Upper lobe of left lung (tissue), 6 donors: Measurements from ENCODE around the gene MMP15. TPM values are rescaled to one million over a fixed set of nuclear protein-coding genes. Genes with fewer than 3 reads are reported as not detected.
A peak's percentile ranks its signal among the peaks of the same experiment; 100 is the strongest.

Experiments
- ATAC-seq, 2 donors: fragments of 200-7000 bp; cut with Tn5 transposase; one replicate each; pipeline ENCODE4 v1.9.1; 2022; ENCODE audit warnings: mild to moderate bottlenecking in 2 of 2, moderate library complexity in 2 of 2; ENCODE audit not compliant: low FRiP score in 2 of 2
- DNase-seq, 2 donors: peaks; one replicate each; pipeline ENCODE4 v3.0.0-alpha.2; 2019 to 2020
- H3K27ac ChIP-seq, 4 donors: fragments of 200-600 bp; sonication (generic); one replicate each; pipeline ENCODE4 v1.5.1; 2016 to 2019
- H3K27me3 ChIP-seq, 4 donors: fragments of 200-600 bp; sonication (generic); one replicate each; pipeline ENCODE4 v1.5.1; 2017 to 2019
- H3K36me3 ChIP-seq, 4 donors: fragments of 200-600 bp; sonication (generic); one replicate each; pipeline ENCODE4 v1.5.1; 2016 to 2019
- H3K4me1 ChIP-seq, 4 donors: fragments of 200-600 bp; sonication (generic); one replicate each; pipeline ENCODE4 v1.5.1; 2018 to 2019
- H3K4me3 ChIP-seq, 4 donors: fragments of 200-600 bp; sonication (generic); one replicate each; pipeline ENCODE4 v1.5.1; 2017 to 2019; ENCODE audit warnings: mild to moderate bottlenecking in 2 of 4, moderate library complexity in 1 of 4
- H3K9me3 ChIP-seq, 4 donors: fragments of 200-600 bp; sonication (generic); one replicate each; pipeline ENCODE4 v1.5.1; 2018 to 2019
- CTCF ChIP-seq, 6 experiments: fragments of 450-650 bp in 4 of 6; fragments of 200-600 bp in 2 of 6; sonication (generic) in 2 of 6; IDR thresholded peaks; one replicate each; pipeline ENCODE4 v1.5.1; 2016 to 2019; ENCODE audit warnings: antibody characterized with exemption in 6 of 6
- EP300 ChIP-seq, 4 donors: sonication (generic); formaldehyde crosslinking; IDR thresholded peaks; one replicate each; pipeline ENCODE4 v1.5.1; 2017; ENCODE audit warnings: antibody characterized with exemption in 4 of 4, control low read depth in 2 of 4
- POLR2A ChIP-seq, 4 donors: fragments of 450-650 bp; IDR thresholded peaks; one replicate each; pipeline ENCODE4 v1.5.1; 2016 to 2017; ENCODE audit warnings: antibody characterized with exemption in 4 of 4, mild to moderate bottlenecking in 2 of 4
- POLR2AphosphoS5 ChIP-seq, 2 donors: sonication (generic); formaldehyde crosslinking; IDR thresholded peaks; one replicate each; pipeline ENCODE4 v1.5.1; 2017; ENCODE audit warnings: antibody characterized with exemption in 2 of 2
- WGBS, 2 donors: methylation state at CpG; one replicate each; pipeline ENCODE4 v1.1.5; 2017 to 2018; 5-methylcytosine and 5-hydroxymethylcytosine counted together
- total RNA-seq, 6 donors: library from RNA; depleted of rRNA in 4 of 6; stranded (reverse); fragments of >200 nt in 4 of 6; gene quantifications; one replicate each; pipeline versions ENCODE4 v1.1.0 to v1.2.1, GENCODE V29; 2016 to 2021
- donor health status: DM: no; HTN: no; CAD: no; lungs with moderate emphysema.
- donor health status: DM: no; HTN: yes; CAD: no; lungs with severe emphysema.

Gene MMP15
- total RNA-seq, 6 donors from 2014 or later: 14.7 to 30.5 (median 25.3) TPM

GRCh38 chr16:57981636-57982035, 43.9 kb upstream of the MMP15 start:
- TF ChIP-seq POLR2A (IDR thresholded peaks at IDR 0.05) (no peak), CTCF (IDR thresholded peaks at IDR 0.05) (no peak), POLR2AphosphoS5 (IDR thresholded peaks at IDR 0.05) (no peak), EP300 (IDR thresholded peaks at IDR 0.05) (no peak)
- DNase-seq (no peak), ATAC-seq (no peak)
- no peak overlapping the region for H3K4me3 ChIP-seq
- H3K4me1 ChIP-seq: peaks cover 8 to 19% (median 16%) of the 10 kb centered on the region in 4 donors
- H3K36me3 ChIP-seq: no peaks in the 10 kb centered on the region
- H3K9me3 ChIP-seq: no peaks in the 10 kb centered on the region
- no peaks in the 10 kb centered on the region for H3K27me3 ChIP-seq
- 85 to 93% methylated on average over 5 to 7 of the region's 7 CpGs for WGBS, 2 donors
- H3K27ac ChIP-seq: no peak overlapping the region

GRCh38 chr16:57982385-57982784, 43.2 kb upstream of the MMP15 start:
- H3K27me3 ChIP-seq: no peaks in the 10 kb centered on the region
- H3K4me3 ChIP-seq: no peak overlapping the region
- no peak overlapping the region for H3K27ac ChIP-seq
- ATAC-seq (no peak), DNase-seq (no peak)
- peaks cover 8 to 19% (median 16%) of the 10 kb centered on the region in 4 donors for H3K4me1 ChIP-seq
- 63 to 88% methylated on average over 5 of the region's 5 CpGs for WGBS, 2 donors
- no peaks in the 10 kb centered on the region for H3K9me3 ChIP-seq
- no peaks in the 10 kb centered on the region for H3K36me3 ChIP-seq
- no peak for TF ChIP-seq POLR2AphosphoS5 (IDR thresholded peaks at IDR 0.05)
- TF ChIP-seq POLR2A (IDR thresholded peaks at IDR 0.05): no peak
- no peak for TF ChIP-seq EP300 (IDR thresholded peaks at IDR 0.05)
- TF ChIP-seq CTCF (IDR thresholded peaks at IDR 0.05): no peak

- DNase-seq: peak; percentile 95 to 96
- Histone ChIP-seq H3K9me3 (no peaks in the 10 kb centered on the region), H3K27ac (peak overlapping the region; percentile 50 to 73 (median 64)), H3K4me3 (peak overlapping the region; percentile 54 to 75 (median 64)), H3K36me3 (no peaks in the 10 kb centered on the region), H3K27me3 (no peaks in the 10 kb centered on the region), H3K4me1 (peaks cover 8 to 19% (median 16%) of the 10 kb centered on the region in 4 donors)
- ATAC-seq: peak; percentile 93
- 11 to 14% methylated on average over 30 to 47 of the region's 64 CpGs for WGBS, 2 donors
- peak in 1 of 6 experiments; percentile 26 for TF ChIP-seq CTCF (IDR thresholded peaks at IDR 0.05)
- TF ChIP-seq EP300 (IDR thresholded peaks at IDR 0.05): no peak
- no peak for TF ChIP-seq POLR2A (IDR thresholded peaks at IDR 0.05)
- TF ChIP-seq POLR2AphosphoS5 (IDR thresholded peaks at IDR 0.05): peak in 1 of 2 donors; percentile 24
Observed at GRCh38 chr16:57984443-57985203, 40.9 kb upstream of the MMP15 start.

GRCh38 chr16:57985204-57986181, 40.1 kb upstream of the MMP15 start:
- WGBS, 2 donors: 22 to 26% methylated on average over 35 to 51 of the region's 62 CpGs
- ATAC-seq (peak; percentile 63 to 67), DNase-seq (peak; percentile 31 to 70)
- Histone ChIP-seq H3K36me3 (no peaks in the 10 kb centered on the region), H3K4me3 (peak overlapping the region; percentile 54 to 75 (median 64)), H3K4me1 (peaks cover 8 to 19% (median 16%) of the 10 kb centered on the region in 4 donors), H3K9me3 (no peaks in the 10 kb centered on the region), H3K27me3 (no peaks in the 10 kb centered on the region), H3K27ac (peak overlapping the region; percentile 50 to 73 (median 64))
- TF ChIP-seq POLR2A (IDR thresholded peaks at IDR 0.05) (no peak), POLR2AphosphoS5 (IDR thresholded peaks at IDR 0.05) (no peak), EP300 (IDR thresholded peaks at IDR 0.05) (no peak), CTCF (IDR thresholded peaks at IDR 0.05) (no peak)
